Gastrocnemius medialis (tissue), 4 donors: ENCODE results near the gene FRMPD4. TPM values are rescaled to one million over a fixed set of nuclear protein-coding genes. Genes with fewer than 3 reads are reported as not detected.

Experiments
- ATAC-seq, 2 donors: fragments of 150-250 bp; one replicate each; pipeline ENCODE4 v1.9.1; 2016
- DNase-seq, 2 donors: peaks; one replicate each; pipeline ENCODE4 v3.0.0-alpha.2; 2019
- H3K27ac ChIP-seq, 4 donors: fragments of 200-600 bp; sonication (generic); 1 replicate in 1 of 4; 2 replicates in 3 of 4; pipeline ENCODE4 v1.5.1; 2016 to 2018; ENCODE audit warnings: mild to moderate bottlenecking in 2 of 4, moderate library complexity in 1 of 4
- H3K27me3 ChIP-seq, 3 donors: fragments of 200-600 bp; sonication (generic) in 2 of 3; 1 replicate in 1 of 3; 2 replicates in 2 of 3; pipeline versions ENCODE4 v1.5.1 to v1.6.0; 2016 to 2019; ENCODE audit warnings: mild to moderate bottlenecking in 1 of 3, moderate library complexity in 1 of 3
- H3K36me3 ChIP-seq, 2 donors: fragments of 200-600 bp; sonication (generic) in 1 of 2; one replicate each; pipeline ENCODE4 v1.5.1; 2017 to 2018
- H3K4me1 ChIP-seq, 2 donors: fragments of 200-600 bp; sonication (generic) in 1 of 2; one replicate each; pipeline ENCODE4 v1.5.1; 2016 to 2017; ENCODE audit warnings: mild to moderate bottlenecking in 2 of 2
- H3K4me3 ChIP-seq, 4 donors: fragments of 200-600 bp; sonication (generic) in 3 of 4; 1 replicate in 1 of 4; 2 replicates in 3 of 4; pipeline ENCODE4 v1.5.1; 2016 to 2019; ENCODE audit warnings: mild to moderate bottlenecking in 2 of 4
- H3K9me3 ChIP-seq, 3 donors: fragments of 200-600 bp; sonication (generic) in 2 of 3; 1 replicate in 1 of 3; 2 replicates in 2 of 3; pipeline ENCODE4 v1.5.1; 2016 to 2019
- CTCF ChIP-seq, 5 experiments: fragments of 450-650 bp in 3 of 5; fragments of 200-600 bp in 2 of 5; sonication (generic) in 2 of 5; IDR thresholded peaks in 4 of 5; conservative IDR thresholded peaks in 1 of 5; 1 replicate in 4 of 5; 2 replicates in 1 of 5; pipeline ENCODE4 v1.5.1; 2016 to 2019; ENCODE audit warnings: antibody characterized with exemption in 5 of 5, mild to moderate bottlenecking in 3 of 5, moderate library complexity in 3 of 5
- POLR2A ChIP-seq, 2 donors: fragments of 450-650 bp; IDR thresholded peaks; one replicate each; pipeline ENCODE4 v1.6.1; 2017; ENCODE audit warnings: antibody characterized with exemption in 2 of 2, mild to moderate bottlenecking in 2 of 2, moderate library complexity in 2 of 2
- in situ Hi-C, 4 donors: fragments of 200-750 bp; cut with MboI; loops; one replicate each; pipeline versions ENCODE4 v1.15.0 to v1.8.0; 2017; ENCODE audit warnings: low sequenced_read_pairs in 4 of 4
- intact Hi-C: fragments of 100-400 bp; cut with DNase I; formaldehyde crosslinking; loops from one replicate; pipeline ENCODE4 v1.15.1; 2023; ENCODE audit warnings: low total_unique reads
- total RNA-seq, 4 donors: library from RNA; depleted of rRNA; stranded (reverse); fragments of >200 nt; gene quantifications; one replicate each; pipeline versions ENCODE4 v1.1.0 to v1.2.3, GENCODE V29; 2016

The FRMPD4 gene
- total RNA-seq, 4 donors from 2014 or later = 0.02 TPM; not detected in 3

DNA sequence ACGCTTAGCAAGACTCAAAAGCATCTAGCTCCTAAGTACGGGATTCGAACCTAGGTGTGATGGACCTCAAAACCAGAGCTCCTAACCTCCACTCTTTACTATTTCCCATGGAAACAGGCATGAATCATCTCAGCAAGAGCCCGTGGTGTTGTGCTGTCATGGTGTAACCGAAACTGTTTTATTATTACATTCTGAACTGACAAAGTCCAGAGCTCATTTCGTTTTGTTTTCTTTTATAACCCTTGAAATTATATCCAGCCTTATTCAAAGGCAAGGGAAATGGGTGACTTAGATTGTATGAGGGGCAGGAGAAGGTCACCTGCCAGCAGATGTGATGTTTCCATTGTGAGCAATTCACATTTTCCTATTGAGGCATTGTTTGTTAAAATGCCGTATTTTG is 301.1 kb downstream of the FRMPD4 start:
- no peak for TF ChIP-seq POLR2A (IDR thresholded peaks at IDR 0.05)
- no peak for TF ChIP-seq CTCF (IDR thresholded peaks at IDR 0.05 in 4 of 5, conservative IDR thresholded peaks at IDR 0.05 in 1 of 5)
- Histone ChIP-seq H3K4me1 (no peaks in the 10 kb centered on the region), H3K4me3 (no peak overlapping the region), H3K36me3 (no peaks in the 10 kb centered on the region), H3K9me3 (no peaks in the 10 kb centered on the region), H3K27ac (no peak overlapping the region), H3K27me3 (peaks cover 0 to 5% (median 0%) of the 10 kb centered on the region in 3 donors)
- DNase-seq = no peak
- intact Hi-C loops (no loop called here), in situ Hi-C loops (no loop called here)
- no peak for ATAC-seq

DNA sequence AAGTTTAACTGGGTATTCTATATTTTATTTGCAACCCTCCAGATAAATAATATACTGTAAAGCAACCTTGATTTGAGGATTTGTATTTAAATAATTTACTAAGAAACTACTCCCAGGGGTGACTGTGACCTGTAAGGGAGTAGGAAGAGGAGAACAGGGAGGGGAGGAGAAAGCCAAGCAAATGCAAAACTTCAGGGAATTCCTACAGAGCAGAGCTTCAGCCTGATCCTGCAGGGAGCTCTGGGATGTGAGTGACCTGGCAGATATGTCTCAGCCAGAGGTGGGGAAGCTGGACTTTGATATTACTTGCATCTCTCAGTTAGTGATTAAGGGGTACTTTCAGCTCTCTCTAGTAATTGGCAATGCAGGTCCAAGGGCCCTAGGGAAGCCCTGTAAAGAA is 302.0 kb downstream of the FRMPD4 start:
- intact Hi-C loops = no loop called here
- TF ChIP-seq POLR2A (IDR thresholded peaks at IDR 0.05) = no peak
- no peak for TF ChIP-seq CTCF (IDR thresholded peaks at IDR 0.05 in 4 of 5, conservative IDR thresholded peaks at IDR 0.05 in 1 of 5)

DNA sequence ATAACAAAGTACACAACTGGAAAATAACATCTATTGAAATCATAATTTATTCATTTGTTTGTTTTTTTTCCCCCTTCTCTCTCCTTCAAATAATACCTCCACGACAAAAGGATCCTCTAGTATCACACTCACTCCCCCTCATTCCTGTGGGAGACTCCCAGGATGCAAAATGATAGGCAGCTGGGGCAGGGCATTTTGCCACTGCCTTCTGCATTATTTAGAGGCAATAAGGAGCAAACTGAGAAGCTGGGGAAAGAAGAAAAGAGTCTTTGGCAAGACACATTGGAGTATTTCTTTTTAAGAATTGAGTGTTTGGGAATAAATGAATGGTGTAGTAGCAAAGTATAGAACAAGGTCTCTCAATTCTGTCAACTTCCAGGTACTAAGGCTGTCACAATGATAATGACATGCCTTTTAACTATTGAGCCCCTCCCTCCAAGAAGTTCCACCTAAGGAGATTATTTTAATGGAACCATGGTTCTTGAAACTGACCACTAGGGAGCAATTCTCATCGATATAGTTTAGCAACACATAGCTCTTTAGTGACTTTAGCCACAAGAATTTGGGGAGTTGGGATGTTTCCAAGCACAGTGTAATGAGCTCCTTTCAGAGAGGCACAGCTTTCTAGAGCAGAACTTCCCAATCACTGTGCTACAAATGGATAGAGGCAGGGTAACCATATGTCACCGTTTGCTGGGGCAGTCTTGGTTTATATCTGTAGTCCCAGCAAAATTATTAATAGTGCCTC is 303.3 kb downstream of the FRMPD4 start:
- in situ Hi-C loops = no loop called here
- peaks cover 0 to 5% (median 0%) of the 10 kb centered on the region in 3 donors for H3K27me3 ChIP-seq

More for the DNA sequence above, 302.0 kb downstream of the FRMPD4 start:
- ATAC-seq (no peak), DNase-seq (no peak)
- in situ Hi-C loops = no loop called here
- Histone ChIP-seq H3K9me3 (no peaks in the 10 kb centered on the region), H3K27ac (no peak overlapping the region), H3K4me3 (no peak overlapping the region), H3K4me1 (no peaks in the 10 kb centered on the region), H3K27me3 (peaks cover 0 to 5% (median 0%) of the 10 kb centered on the region in 3 donors), H3K36me3 (no peaks in the 10 kb centered on the region)

DNA sequence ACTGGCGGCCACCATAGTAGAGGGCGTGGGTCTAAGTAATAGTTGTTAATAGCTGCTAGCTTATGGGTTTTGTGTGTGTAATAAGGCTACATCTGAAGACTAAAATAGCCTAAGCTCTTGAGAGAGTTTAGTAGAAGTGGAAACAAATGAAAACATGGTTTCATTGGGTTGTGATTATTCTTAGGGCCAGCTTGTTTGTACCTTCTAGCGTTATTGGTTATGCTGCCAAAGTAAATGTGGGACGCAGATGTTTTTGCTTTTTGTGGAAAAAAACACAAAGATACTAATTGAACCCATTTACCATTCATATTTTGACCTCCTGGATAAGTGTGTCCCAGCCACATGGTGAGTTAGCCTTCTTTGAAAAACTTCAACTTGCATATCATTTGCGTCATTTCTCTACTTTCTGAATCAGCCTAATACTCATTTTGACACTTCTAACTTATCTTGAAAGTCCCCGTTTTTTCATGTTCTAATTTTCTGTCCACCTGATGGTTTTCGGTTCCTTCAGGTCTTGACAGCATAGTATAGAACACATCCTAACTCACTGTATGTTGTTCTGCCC is 305.3 kb downstream of the FRMPD4 start:
- H3K27ac ChIP-seq = no peak overlapping the region
- no peaks in the 10 kb centered on the region for H3K36me3 ChIP-seq
- TF ChIP-seq POLR2A (IDR thresholded peaks at IDR 0.05) = no peak
- TF ChIP-seq CTCF (IDR thresholded peaks at IDR 0.05 in 4 of 5, conservative IDR thresholded peaks at IDR 0.05 in 1 of 5) = no peak

More for the DNA sequence above, 303.3 kb downstream of the FRMPD4 start:
- Histone ChIP-seq H3K27ac (no peak overlapping the region), H3K4me1 (no peaks in the 10 kb centered on the region), H3K4me3 (no peak overlapping the region), H3K9me3 (no peaks in the 10 kb centered on the region), H3K36me3 (no peaks in the 10 kb centered on the region)
- DNase-seq = no peak
- ATAC-seq = no peak
- intact Hi-C loops = no loop called here
- TF ChIP-seq CTCF (IDR thresholded peaks at IDR 0.05 in 4 of 5, conservative IDR thresholded peaks at IDR 0.05 in 1 of 5) = no peak
- no peak for TF ChIP-seq POLR2A (IDR thresholded peaks at IDR 0.05)

More for the DNA sequence above, 305.3 kb downstream of the FRMPD4 start:
- Histone ChIP-seq H3K4me1 (no peaks in the 10 kb centered on the region), H3K4me3 (no peak overlapping the region), H3K27me3 (peaks cover 0 to 5% (median 0%) of the 10 kb centered on the region in 3 donors), H3K9me3 (no peaks in the 10 kb centered on the region)
- DNase-seq (no peak), ATAC-seq (no peak)
- in situ Hi-C loops = no loop called here
- intact Hi-C loops = no loop called here
